Activated T-cell treated with anti-CD3 and anti-CD28 coated beads, Interleukin-2, amount 50 U/mL, for 72 hours (primary cell): ENCODE results near the gene PRKAR1B. TPM values are rescaled to one million over a fixed set of nuclear protein-coding genes. Genes with fewer than 3 reads are reported as not detected.
"Not testable (repeated sequence)": the region's sequence is repeated elsewhere in the genome, so short reads cannot be mapped to it uniquely, and the experiment has no call there.

Experiments used
- ATAC-seq, 2 donors: fragments of 150-1000 bp; cut with Tn5 transposase; replicated peaks in 1 of 2; 2 replicates each; pipeline ENCODE4 v1.10.0; 2021; ENCODE audit warnings: moderate library complexity in 2 of 2, mild to moderate bottlenecking in 1 of 2
- DNase-seq, 2 donors: peaks; one replicate each; pipeline ENCODE4 v3.0.0; 2021 to 2022; ENCODE audit warnings: mixed read lengths in 1 of 2
- H3K27ac Mint-ChIP-seq: one replicate; pipeline ENCODE4 v1.8.0; 2022; ENCODE audit warnings: mild to moderate bottlenecking, moderate library complexity, mixed read lengths
- H3K27me3 Mint-ChIP-seq: one replicate; pipeline ENCODE4 v1.8.0; 2022; ENCODE audit warnings: low read depth, mixed read lengths
- H3K36me3 Mint-ChIP-seq, 2 donors: one replicate each; pipeline ENCODE4 v1.8.0; 2022; ENCODE audit warnings: mixed read lengths in 2 of 2, mild to moderate bottlenecking in 1 of 2; ENCODE audit not compliant: insufficient read depth in 2 of 2
- H3K4me1 Mint-ChIP-seq: one replicate; pipeline ENCODE4 v1.8.0; 2022; ENCODE audit warnings: low read depth, mixed read lengths
- H3K4me3 Mint-ChIP-seq, 2 donors: one replicate each; pipeline ENCODE4 v1.8.0; 2022; ENCODE audit warnings: mild to moderate bottlenecking in 2 of 2, mixed read lengths in 2 of 2, moderate library complexity in 2 of 2
- H3K9me3 Mint-ChIP-seq, 2 donors: one replicate each; pipeline ENCODE4 v1.8.0; 2022; ENCODE audit warnings: mixed read lengths in 2 of 2
- total RNA-seq, 2 donors: library from RNA; stranded (reverse); gene quantifications; one replicate each; pipeline ENCODE4 v1.2.3, GENCODE V29; 2022

The PRKAR1B gene
- total RNA-seq, 2 donors from 2014 or later: 33.6 to 43.5 TPM

GRCh38 chr7:653829-654764 is 73.0 kb downstream of the PRKAR1B start:
- Mint-ChIP-seq H3K4me1 (no peaks in the 10 kb centered on the region), H3K36me3 (peaks cover under 1 to 1% of the 10 kb centered on the region in 2 donors)
- ATAC-seq: no peak

DNA sequence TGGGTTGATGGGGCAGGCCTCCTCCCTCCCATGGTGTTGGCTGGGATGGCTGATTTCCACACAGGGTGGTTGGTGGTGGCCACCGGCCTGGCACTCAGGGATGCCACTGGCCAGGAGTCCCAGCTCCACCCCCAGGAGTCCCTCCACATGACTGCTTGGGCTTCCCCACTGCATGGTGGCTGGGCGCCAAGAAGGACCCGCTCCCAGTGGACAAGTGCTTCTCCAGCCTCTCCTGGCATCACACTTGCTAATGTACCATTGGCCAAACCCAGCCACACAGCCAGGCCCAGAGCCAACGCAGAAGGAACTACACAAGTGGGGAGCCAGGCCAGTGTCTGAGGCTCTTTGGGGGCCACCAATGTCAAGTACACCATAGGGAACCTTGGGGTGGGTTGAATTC is 74.2 kb downstream of the PRKAR1B start:
- no peaks in the 10 kb centered on the region for H3K27me3 Mint-ChIP-seq
- no peak overlapping the region for H3K4me3 Mint-ChIP-seq
- no peaks in the 10 kb centered on the region for H3K36me3 Mint-ChIP-seq
- no peak overlapping the region for H3K27ac Mint-ChIP-seq
- H3K4me1 Mint-ChIP-seq: no peaks in the 10 kb centered on the region
- no peaks in the 10 kb centered on the region for H3K9me3 Mint-ChIP-seq
- no peak for ATAC-seq
- no peak for DNase-seq

More at GRCh38 chr7:653829-654764, 73.0 kb downstream of the PRKAR1B start:
- Mint-ChIP-seq H3K4me3 (no peak overlapping the region), H3K27me3 (no peaks in the 10 kb centered on the region), H3K27ac (no peak overlapping the region), H3K9me3 (no peaks in the 10 kb centered on the region)
- DNase-seq: no peak

- H3K36me3 Mint-ChIP-seq, H3K9me3 Mint-ChIP-seq, H3K4me3 Mint-ChIP-seq, H3K27ac Mint-ChIP-seq, DNase-seq, ATAC-seq, H3K27me3 Mint-ChIP-seq, H3K4me1 Mint-ChIP-seq: not testable (repeated sequence)
These were observed 74.9 kb downstream of the PRKAR1B start for GRCh38 chr7:652167-652566.

DNA sequence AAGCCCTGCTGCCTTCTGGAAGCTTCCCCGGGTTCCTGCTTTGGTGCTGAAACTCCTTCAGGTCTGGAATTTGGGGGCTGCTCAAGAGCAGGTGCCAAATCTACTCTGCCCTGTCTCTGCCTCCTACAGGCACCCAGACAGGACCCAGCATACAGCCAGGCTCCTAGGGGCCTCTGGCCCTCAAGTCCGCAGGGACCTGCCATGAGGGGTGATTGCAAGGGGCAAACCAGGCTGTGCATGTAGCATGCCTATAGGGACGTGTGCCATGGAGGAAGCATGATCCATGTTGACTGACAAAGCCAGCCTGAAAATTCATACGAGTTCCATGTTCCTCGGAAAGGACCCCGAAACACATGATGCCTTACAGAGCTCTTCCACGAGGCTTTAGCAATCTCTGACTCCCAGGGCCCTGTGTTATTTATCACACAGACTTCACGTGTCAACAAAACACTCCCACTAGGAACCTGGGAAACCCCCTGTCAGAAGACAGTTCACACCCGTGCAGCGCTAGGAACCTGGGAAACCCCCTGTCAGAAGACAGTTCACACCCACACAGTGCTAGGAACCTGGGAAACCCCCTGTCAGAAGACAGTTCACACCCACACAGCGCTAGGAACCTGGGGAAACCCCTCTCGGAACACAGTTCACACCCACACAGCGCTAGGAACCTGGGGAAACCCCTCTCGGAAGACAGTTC is 75.9 kb downstream of the PRKAR1B start:
- ATAC-seq (no peak), DNase-seq (peak in 1 of 2 donors; percentile 32)
- no peak overlapping the region for H3K27ac Mint-ChIP-seq
- H3K36me3 Mint-ChIP-seq: no peaks in the 10 kb centered on the region
- H3K4me1 Mint-ChIP-seq: no peaks in the 10 kb centered on the region
- no peaks in the 10 kb centered on the region for H3K9me3 Mint-ChIP-seq
- no peaks in the 10 kb centered on the region for H3K27me3 Mint-ChIP-seq
- no peak overlapping the region for H3K4me3 Mint-ChIP-seq

GRCh38 chr7:650339-651031 is 76.6 kb downstream of the PRKAR1B start:
- Mint-ChIP-seq H3K36me3 (no peaks in the 10 kb centered on the region), H3K27me3 (no peaks in the 10 kb centered on the region), H3K4me1 (no peaks in the 10 kb centered on the region), H3K9me3 (no peaks in the 10 kb centered on the region), H3K4me3 (no peak overlapping the region), H3K27ac (no peak overlapping the region)
- ATAC-seq (no peak), DNase-seq (no peak)

DNA sequence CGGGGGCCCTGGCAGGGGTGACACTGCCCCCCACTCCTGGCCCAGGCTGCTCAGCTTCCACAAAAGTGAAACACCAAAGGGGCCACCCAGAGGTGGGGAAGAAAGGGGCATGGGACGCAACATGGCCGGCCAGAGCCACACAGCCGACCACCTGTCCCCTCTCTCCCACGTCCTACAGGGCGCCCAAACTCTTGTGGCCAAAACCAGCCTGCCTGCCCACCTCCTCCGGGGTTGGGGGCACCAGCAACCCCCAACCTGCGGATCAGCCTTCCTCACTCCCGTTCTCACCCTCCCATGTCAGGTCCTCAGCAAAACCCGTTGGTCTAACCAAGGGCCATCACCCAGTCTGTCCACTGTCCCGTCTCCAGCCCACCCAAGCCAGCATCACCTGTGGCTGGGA is 80.1 kb downstream of the PRKAR1B start:
- H3K9me3 Mint-ChIP-seq: peaks cover 0 to 2% of the 10 kb centered on the region in 2 donors
- H3K4me1 Mint-ChIP-seq: no peaks in the 10 kb centered on the region
- no peak for ATAC-seq
- no peak overlapping the region for H3K4me3 Mint-ChIP-seq
- H3K27ac Mint-ChIP-seq: no peak overlapping the region
- H3K36me3 Mint-ChIP-seq: no peaks in the 10 kb centered on the region
- H3K27me3 Mint-ChIP-seq: no peaks in the 10 kb centered on the region
- no peak for DNase-seq

GRCh38 chr7:646487-646886 is 80.6 kb downstream of the PRKAR1B start:
- Mint-ChIP-seq H3K36me3 (no peaks in the 10 kb centered on the region), H3K27me3 (no peaks in the 10 kb centered on the region), H3K4me1 (no peaks in the 10 kb centered on the region), H3K4me3 (no peak overlapping the region), H3K27ac (no peak overlapping the region), H3K9me3 (peaks cover 0 to 2% of the 10 kb centered on the region in 2 donors)
- DNase-seq: no peak
- no peak for ATAC-seq

DNA sequence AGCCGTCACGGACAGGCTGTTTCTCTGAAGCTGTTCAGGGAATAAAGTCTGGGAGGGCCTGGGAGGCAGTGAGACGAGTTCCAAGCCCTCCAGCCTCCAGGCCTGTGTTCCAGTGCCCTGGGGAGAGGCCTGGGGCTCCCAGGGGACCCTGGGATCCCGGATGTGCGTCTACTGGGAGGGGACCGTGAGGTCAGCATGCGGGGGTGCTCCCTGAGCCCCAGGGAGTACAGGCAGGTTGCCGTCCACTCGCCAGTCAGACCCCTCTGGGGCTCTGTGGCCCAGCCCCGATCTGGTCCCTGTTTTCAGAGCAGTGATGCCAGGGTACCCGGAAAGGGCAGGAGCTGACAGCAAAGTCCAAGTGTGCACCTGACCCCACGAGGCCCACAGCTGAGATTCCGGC is 81.5 kb downstream of the PRKAR1B start:
- Mint-ChIP-seq H3K36me3 (peaks cover 0 to 1% of the 10 kb centered on the region in 2 donors), H3K9me3 (peaks cover 0 to 3% of the 10 kb centered on the region in 2 donors), H3K4me1 (peaks cover 7% of the 10 kb centered on the region), H3K27me3 (no peaks in the 10 kb centered on the region), H3K4me3 (no peak overlapping the region), H3K27ac (no peak overlapping the region)
- ATAC-seq: no peak
- no peak for DNase-seq

- Mint-ChIP-seq H3K4me3 (no peak overlapping the region), H3K27me3 (no peaks in the 10 kb centered on the region), H3K27ac (no peak overlapping the region), H3K36me3 (peaks cover 1 to 3% of the 10 kb centered on the region in 2 donors), H3K9me3 (peaks cover 0 to 6% of the 10 kb centered on the region in 2 donors), H3K4me1 (peaks cover 16% of the 10 kb centered on the region)
- no peak for ATAC-seq
- no peak for DNase-seq
These were observed 82.4 kb downstream of the PRKAR1B start for GRCh38 chr7:644381-645305.

DNA sequence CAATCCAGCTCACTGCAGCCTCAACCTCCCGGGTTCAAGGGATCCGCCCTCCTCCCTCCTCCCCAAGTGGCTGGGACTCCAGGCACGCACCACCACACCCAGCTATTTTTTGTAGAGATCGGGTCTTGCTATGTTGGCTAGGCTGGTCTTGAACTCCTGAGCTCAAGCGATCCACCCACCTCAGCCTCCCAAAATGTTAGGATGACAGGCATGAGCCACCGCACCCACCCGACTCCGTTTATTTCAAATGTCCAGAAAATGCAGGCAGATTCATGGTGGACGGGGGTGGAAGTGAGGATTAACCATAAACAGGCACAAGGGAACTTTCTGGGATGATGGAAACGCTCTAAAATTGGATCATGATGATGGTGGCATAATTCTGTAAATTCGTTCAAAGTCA is 85.1 kb downstream of the PRKAR1B start:
- H3K27me3 Mint-ChIP-seq: no peaks in the 10 kb centered on the region
- no peak overlapping the region for H3K27ac Mint-ChIP-seq
- peaks cover 0 to 6% of the 10 kb centered on the region in 2 donors for H3K9me3 Mint-ChIP-seq
- H3K36me3 Mint-ChIP-seq: peaks cover 3 to 4% of the 10 kb centered on the region in 2 donors
- no peak for ATAC-seq
- no peak for DNase-seq
- no peak overlapping the region for H3K4me3 Mint-ChIP-seq
- H3K4me1 Mint-ChIP-seq: peaks cover 22% of the 10 kb centered on the region

- no peak overlapping the region for H3K27ac Mint-ChIP-seq
- H3K27me3 Mint-ChIP-seq: no peaks in the 10 kb centered on the region
- peaks cover 4 to 5% of the 10 kb centered on the region in 2 donors for H3K36me3 Mint-ChIP-seq
- no peak overlapping the region for H3K4me3 Mint-ChIP-seq
- DNase-seq: no peak
- peaks cover 0 to 6% of the 10 kb centered on the region in 2 donors for H3K9me3 Mint-ChIP-seq
- H3K4me1 Mint-ChIP-seq: peaks cover 28% of the 10 kb centered on the region
- no peak for ATAC-seq
These were observed 85.8 kb downstream of the PRKAR1B start for GRCh38 chr7:641269-641671.

GRCh38 chr7:638256-639011 is 88.6 kb downstream of the PRKAR1B start:
- Mint-ChIP-seq H3K27me3 (no peaks in the 10 kb centered on the region), H3K36me3 (peaks cover 4 to 5% of the 10 kb centered on the region in 2 donors), H3K4me3 (no peak overlapping the region), H3K27ac (no peak overlapping the region), H3K4me1 (peaks cover 28% of the 10 kb centered on the region), H3K9me3 (peaks cover 0 to 6% of the 10 kb centered on the region in 2 donors)
- DNase-seq (no peak), ATAC-seq (no peak)
